COLO668 (cell line): Measurements from ENCODE around the gene SFMBT1.
"Not testable (repeated sequence)": the region's sequence is repeated elsewhere in the genome, so short reads cannot be mapped to it uniquely, and the experiment has no call there.

Experiments used
- DNase-seq: peaks from one replicate; lab custom pipeline; 2025; ENCODE audit not compliant: unreplicated experiment; lab: John Stamatoyannopoulos, UW

SFMBT1 gene

DNA sequence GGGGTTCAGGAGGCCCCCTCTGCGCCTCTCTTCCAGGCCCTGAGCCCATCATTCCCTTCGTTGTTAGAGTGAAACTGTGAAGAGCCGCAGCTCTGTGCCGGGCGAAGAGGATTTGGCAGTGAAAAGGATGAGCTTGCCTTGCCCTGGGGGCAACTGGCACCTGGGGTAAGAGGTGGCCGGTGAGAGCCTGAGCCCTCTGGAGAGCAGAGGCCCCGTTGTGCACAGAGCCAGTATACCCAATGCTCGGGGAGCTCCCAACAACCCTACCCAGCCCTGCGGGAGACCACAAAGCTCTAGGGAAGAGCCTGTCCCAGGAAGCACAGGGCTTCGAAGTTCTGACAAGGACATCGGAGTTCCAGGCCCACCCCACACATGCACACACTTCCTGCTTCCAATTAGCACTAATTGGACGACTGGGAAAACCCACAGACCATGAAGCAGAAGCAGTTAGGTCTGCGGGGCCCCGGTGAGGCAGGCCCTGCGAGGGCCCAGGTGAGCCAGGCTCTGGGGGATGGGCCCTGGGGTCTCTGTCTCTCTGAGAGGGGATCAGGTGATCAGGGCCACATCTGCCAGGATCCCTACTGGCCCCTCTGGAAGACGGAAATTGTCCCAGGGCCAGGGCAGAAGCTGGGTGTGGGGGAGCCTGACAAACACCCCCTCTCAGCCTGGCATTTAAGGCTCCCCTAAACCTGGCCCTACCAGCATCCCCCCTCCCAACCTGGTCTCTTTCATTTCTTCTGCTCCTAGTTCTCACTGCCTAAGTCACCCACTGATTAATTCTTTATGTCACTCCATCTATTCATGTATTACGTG, 27.9 kb upstream of the SFMBT1 start:
- DNase-seq = no peak

DNA sequence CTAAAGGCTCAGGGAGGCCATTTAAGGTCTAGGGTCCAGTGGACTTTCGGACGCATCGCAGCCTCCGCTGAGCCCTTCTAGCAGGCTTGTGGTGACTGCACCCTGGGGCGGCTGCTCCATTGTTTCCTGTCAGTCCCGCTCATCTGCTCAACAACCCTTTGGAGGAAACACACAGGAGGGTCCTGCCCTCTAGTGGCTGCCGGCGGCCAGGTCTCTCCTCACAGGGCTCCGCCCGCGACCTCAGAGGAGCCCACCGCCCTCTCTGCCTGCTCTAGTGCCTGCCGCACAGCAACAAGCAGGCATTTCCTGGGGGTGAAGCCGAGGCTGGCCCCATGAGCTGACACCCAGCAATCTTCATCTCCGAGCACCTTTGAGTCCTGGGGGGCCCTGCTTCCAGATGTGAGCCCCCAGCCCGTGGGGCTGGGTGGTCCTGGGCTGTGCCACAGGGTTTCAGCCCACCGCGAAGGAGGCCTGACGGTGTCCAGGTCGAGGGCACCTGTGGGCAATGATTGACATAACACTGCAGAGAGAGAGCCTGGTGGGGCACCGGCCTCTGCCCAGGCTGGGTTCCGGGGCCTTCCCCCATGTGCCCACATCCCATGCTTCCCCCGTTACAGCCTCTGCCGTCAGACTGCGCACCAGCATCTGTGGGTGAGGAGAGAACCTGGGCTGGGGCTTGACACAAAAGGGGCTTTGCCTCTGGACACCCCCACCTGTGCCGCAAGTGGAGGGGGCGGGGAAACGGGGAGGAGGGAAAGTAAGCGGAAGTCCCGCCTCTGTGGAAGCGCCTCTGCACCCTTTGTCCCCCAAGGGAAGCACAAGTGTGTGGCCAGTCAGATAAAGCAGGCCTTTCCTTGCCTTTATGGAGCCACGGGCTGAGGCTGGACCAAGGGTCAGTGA, 27.0 kb upstream of the SFMBT1 start:
- DNase-seq = peak; percentile 81

DNA sequence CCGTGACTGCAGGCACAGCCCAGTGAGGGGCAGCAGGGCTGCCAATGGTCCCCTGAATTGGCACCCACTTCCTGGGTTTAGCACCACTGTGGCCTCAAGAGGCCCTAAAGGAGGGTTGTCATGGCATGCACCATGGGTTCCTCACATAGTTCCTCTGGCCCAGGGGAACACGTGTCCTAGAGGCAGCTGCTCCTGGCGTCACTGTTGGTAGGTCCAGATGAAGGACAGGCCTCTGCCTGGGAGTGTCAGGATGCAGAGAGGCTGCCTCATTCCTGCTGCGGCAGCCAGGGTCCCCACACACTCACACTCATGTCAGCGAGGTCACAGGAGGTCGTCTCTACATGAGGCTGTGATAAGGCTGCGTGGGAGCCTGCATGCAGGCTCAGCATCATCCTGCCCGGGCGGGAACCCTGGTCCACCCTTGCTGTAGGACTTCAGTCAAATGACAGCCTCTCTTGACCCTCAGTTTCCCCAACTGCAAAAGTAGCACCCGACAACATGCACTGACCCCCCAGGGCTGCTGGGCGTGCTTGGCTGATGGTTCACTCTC, 26.1 kb upstream of the SFMBT1 start:
- no peak for DNase-seq

DNA sequence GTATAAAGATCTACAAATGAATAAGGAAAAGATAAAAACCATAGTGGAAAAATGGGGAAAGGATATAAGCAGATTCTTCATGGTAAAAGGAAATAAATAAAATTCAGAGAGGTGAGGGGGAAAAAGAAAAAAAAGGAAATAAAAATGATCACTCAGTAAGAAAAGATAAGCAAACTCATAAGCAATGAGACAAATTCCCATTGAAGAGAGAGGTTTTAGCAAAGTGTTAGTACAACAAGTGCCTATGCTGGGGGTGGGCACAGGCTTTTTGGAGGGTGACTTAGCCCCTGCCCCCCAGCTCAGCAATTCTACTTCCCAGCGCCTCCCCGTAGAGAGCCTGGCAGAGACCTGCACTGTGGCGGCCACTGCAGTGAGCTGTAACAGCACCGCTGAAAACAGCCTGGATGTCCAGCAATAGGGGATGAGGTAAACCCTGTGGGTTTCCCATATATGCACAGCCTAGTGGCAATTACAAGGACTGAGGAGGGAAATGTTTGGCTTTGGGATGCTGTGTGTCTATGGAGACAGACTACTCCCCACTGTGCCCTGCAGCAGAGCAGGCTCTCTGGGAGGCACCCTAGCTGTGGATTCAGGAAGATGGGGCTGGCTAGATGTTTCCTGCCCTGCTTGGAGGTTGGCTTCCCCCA, 23.7 kb upstream of the SFMBT1 start:
- no peak for DNase-seq

DNA sequence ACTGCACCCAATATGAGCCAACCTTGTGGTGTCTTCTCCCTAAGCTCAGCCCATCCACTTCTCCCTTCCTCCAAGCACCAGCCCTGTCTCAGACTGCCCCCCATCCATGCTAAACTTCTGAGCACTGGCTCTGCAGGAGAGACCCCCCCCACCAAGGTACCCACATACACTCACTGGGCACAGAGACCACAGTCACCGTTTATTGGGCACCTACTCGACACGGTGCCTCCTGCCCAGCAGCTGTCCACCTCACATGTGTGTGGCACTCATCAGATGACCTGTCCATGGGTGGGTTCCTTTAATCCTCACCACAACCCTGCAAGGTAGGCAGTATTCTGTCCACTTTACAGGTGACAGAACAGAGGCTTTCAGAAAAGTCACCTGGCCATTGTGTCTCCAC, 22.3 kb upstream of the SFMBT1 start:
- no peak for DNase-seq

DNA sequence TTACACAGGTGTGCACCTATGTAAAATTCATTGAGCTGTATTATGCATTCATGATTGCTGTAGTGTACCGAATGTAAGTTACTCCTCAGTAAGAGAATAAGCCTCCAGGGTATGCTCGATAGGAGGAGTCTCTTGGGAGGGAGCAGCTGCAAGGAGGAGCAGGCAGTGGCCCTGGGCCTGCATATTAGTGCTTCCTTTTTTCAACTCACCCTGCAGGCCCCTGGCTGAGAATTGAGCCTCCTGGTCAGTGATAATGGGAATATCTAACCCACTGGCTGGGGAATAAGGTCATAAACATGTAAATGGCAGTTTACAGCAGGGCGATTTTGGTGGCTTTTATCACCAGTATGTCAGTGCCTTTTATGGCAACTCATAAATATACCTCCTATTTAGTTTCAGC, 21.7 kb upstream of the SFMBT1 start:
- no peak for DNase-seq

DNA sequence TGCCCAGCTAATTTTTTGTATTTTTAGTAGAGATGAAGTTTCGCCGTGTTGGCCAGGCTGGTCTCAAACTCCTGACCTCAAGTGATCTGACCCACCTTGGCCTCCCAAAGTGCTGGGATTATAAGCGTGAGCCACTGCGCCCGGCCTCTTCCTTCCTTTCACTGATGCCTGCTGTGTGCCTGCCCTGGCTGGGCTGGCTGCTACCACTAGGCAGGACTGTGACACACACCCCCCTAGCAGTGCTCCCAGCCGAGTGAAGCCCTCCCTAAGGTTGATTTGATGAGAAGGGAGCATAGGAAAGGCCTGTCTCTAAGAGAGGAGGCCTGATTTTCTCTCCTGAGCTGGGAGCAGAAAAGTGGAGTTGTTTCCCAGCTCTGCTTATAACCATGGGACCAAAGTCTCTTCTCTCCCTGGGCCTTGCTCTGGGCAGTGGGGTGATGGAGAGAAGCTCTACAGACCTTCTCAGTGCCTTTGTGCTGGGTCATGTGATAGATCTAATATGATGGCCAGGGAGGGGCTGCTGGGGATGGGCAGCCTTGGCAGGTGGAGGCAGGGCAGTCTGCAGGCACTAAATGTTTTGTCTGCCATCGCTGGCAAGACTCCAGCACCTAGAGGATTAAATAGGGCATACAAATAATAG, 20.1 kb upstream of the SFMBT1 start:
- peak; percentile 27 for DNase-seq

DNA sequence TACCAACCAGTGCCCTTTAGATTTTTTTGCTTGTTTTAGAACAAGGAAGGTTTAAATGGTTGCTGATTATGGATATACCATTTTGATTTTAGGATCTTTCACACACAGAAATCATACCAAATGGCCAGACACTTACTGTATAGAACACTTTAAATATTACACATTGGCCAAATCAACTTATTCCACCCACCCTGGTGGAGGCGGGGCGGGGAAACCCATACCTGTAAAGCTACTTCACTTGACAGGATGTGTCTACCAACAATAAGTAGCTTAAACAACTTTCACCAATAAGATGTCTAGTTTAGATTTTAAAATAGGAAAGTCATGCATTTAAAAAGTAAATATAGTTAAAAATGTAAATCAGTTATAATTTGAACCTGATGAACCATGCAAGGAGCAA, 17.0 kb upstream of the SFMBT1 start:
- DNase-seq = no peak

DNA sequence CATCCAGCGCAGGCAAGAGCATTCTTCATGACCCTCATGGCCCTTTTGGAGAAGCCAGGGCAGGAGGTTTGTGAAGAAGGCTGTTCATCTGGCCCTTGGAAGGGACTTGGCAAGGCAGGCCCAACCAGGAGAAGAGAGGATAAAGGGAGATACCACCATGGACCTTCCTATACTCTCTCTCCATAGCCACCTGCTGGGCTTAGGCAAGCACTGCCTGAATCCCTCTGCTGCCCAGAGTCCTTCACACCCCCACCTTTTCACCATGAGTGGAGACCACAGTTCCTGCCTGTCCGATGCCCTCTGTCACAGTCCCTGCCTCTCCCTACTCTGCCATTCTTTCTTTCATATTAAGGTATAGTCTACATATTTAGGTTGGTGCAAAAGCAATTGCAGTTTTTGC, 10.6 kb upstream of the SFMBT1 start:
- DNase-seq = peak; percentile 9

DNA sequence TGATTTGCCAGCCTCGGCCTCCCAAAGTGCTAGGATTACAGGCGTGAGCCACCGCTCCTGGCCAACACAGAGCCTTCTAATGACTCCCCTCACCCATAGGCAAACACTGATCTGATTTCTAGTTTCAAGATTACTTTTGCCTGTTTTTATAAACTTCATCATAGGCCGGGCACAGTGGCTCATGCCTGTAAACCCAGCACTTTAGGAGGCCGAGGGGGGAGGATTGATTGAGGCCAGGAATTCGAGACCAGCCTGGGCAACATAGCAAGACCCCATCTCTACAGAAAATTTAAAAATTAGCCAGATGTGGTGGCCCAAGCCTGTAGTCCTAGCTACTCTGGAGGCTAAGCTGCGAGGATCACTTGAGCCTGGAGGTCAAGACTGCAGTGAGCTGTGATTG, 8.4 kb upstream of the SFMBT1 start:
- DNase-seq = not testable (repeated sequence)

DNA sequence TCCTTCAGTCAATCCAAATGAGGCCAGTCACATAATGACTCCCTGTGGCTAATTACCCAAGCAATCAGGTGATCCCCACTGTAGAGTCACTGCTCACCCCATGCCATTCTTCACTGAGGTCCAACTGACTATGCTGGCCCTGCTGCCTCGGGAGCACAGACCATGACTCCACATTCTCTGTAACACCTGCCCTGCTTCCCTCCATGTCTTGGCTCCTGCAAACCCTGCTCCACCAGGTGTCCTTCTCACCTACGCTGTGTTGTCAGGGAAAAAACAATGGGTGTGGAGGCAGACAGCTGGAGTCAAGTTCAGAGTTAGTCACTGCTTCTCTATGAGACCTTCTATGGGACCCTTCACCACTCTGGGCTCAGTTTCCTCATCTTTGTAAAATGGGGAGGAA, 6.1 kb upstream of the SFMBT1 start:
- DNase-seq = peak; percentile 48

DNA sequence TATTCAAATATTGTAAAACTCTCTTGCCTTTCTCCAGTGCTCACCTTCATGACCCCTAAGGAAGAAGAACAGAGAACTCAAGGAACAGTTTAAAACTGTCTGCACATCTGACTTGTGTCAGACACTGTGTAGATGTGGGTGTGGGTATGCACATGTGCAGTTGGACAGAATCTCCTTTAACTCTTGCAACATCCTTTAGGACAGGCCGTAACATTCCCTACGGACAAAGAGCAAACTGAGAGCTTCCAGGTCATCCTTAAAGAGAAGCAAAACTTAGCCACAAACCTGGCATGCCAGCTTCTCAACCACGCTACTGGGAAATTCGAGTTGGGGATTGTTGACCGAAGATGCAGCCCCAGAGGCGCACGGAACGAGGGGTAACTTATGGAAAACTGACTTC, 4.1 kb upstream of the SFMBT1 start:
- DNase-seq = no peak

DNA sequence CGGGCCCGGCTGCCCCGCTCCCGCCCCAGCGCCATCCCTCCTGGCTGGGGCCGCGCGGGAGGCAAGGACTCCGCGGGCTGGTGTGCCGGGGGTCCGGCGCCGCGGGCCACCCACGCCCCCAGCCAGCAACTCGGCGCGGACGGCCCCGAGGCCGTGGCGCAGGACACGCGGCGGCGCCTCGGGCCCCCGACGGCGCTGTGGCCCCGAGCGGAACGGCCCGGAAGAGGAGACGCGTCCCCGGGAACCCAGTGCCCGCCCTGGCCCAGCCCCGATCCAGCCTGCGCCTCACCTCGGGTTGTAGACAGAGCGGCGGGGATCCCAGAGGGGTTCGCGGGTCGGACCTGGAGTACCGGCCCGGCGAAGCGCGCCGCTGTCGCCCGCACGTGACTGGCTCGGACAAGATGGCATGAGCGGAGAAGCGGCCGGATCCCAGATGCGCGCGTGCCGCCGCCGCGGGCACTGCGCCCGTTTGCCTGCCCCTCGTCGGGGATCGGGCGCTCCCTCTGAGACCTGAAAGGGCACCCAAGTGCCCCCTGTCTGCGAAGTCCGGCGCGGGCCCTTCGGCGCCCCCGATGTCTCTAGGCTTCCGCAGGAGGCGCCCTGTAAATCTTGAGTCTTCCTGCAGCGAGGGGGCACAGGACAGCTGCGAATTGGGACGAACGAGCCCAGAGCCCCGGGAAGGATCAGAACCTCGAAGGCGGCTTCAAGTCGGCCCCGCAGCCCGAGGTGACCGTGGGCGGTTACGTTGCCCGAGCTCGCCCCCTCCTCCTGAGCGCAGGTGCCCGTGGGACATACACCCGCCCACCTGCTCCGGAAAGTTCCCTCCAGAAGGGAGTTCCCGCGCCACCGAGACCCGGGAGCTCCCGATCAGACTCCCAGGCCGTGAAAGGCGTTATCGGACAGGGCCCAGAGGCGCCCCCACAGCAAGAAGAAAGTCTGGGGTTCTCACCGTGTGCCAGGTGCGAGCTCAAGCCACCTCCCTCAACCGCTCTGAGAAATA, 598 bp upstream of the SFMBT1 start:
- DNase-seq = peak; percentile 57

DNA sequence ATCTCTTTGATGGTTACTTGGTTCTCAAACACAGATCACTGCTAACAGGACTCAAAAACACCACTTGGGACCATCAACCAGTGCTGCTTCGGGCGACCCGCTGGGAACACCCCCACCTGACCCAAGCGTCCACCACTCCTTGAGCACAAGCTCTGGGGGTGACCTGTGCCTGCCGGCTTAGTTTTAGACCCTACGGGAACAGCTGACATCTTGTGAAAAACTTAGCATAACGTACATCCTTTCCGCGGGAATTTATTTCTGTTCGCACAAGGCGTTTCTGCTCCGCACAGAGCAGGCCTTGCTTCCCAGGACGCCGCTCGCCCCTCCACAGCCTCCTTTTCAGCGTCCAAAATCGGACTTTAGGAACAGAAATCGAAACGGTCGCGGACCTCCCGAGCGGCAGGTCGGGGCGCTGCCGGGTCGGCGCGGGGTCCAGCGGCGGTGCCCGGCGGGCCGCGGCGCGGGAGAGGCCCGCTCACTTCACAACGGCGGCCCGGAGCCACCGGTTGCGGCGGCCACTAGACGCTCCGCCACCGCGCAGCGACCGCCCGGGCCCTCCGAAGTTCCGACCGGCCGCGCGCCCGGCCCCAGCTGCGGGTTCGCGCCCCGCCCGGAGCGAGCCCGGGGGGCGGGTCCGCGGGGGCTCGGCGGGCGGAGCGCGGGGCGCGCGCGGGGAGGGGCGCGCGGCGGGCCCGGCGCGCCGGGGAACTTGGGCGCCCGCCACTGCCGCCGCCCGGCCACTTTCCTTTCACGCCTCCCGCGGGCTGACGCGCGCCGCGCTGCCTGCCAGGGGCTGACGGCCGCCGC, 959 bp downstream of the SFMBT1 start:
- DNase-seq = peak; percentile 67

DNA sequence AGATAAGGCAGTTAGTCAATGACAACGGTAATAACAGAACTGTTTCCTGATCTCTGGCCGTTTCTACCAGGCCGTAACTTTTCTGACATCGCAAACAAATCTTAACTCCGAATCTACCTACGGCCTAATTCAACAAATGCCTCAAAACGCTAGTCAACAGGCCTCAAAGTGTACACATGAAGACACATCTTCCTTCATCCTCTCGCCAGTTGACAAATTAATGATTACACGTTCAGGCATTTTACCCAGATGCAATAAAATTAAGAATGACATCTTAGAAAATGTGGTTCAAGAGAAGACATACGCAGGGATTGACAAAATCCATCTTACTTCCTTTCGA, 1.5 kb downstream of the SFMBT1 start:
- no peak for DNase-seq

DNA sequence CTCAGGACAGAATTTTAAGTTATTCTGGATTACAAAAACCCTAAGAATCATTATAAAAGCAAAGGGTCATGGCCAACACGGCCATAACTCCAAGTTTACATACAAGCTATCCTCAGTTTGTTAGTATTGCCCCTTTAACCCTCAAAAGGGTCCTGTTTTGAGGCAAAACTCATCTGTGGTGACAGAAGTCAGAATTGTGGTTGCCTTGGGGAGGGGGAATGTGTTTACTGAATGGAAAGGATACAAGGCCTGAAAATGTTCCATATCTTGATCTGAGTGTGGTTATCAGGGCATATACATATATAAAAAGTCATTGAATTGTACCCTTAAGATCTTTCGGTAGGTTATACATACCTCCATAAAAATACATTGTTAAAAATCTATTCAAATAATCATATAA, 2.1 kb downstream of the SFMBT1 start:
- no peak for DNase-seq

DNA sequence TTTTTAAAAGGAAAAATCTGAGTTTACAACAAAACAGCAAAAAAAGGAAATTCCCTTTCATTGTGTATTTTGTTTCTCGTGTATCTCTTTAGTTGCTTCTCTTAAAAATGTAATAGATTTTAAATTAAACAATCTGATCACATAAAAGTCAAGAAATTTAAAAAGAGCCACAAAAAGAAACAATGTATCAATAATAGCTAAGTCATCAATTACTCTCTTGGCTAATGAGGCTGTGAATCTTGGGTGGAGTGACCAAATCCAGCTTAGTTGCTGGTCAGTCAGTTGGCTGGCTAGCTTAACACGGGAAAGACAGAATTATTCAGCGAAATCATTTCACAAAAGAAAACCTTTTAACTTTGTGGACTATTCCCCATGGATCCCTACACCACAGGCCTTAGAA, 3.2 kb downstream of the SFMBT1 start:
- no peak for DNase-seq

DNA sequence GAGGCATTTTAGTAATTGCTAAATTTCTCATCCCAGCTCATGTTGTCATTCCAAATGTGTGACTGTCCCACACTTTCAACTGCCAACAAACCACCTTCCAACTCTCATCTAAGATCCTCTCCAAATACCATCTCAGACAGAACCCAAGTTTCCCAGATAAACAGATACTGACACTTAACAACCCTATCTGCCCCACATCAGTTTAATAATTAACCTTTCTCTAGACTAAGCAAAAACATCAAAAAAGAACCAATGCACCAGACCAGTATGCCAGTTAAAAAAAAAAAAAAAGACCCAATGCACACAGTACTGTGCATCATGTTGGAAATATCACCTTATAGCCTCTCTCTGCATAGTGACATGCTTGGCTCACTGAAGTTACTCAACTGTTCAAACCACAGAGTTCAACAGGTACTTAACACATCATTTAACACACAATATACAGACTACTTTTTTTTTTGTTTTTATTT, 5.5 kb downstream of the SFMBT1 start:
- DNase-seq = no peak

DNA sequence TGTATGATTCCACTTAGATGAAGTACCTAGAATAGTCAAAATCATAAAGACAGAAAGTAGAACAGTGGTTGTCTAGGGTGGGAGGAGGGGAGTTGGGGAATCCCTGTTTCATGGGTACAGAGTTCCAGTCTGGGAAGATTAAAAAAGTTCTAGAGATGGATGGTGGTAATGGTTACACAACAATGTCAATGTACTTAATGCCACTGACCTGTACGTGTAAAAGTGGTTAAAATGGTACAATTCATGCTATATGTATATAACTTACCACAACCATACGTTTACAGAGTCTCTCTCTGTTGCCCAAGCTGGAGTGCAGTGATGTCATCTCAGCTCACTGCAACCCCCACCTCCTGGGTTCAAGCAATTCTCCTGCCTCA, 6.5 kb downstream of the SFMBT1 start:
- no peak for DNase-seq
